GM23338 (cell line): Measurements from ENCODE around the gene ZMYM4.

Experiments used
- CREB1 ChIP-seq: fragments of 250-450 bp; sonication (Bioruptor Pico); IDR thresholded peaks from 2 replicates; pipeline ENCODE4 v1.5.0; 2020; ENCODE audit warnings: low read depth, mild to moderate bottlenecking, moderate library complexity
- EZH2 ChIP-seq: fragments of 200-600 bp; sonication (generic); IDR thresholded peaks from one replicate; pipeline ENCODE4 v1.8.0; 2017; ENCODE audit warnings: antibody characterized with exemption, mild to moderate bottlenecking, low read depth; ENCODE audit not compliant: unreplicated experiment
- JUNB ChIP-seq: IDR thresholded peaks from one replicate; pipeline ENCODE4 v1.6.1; 2016; ENCODE audit warnings: antibody characterized with exemption; ENCODE audit not compliant: unreplicated experiment
- NANOG ChIP-seq: IDR thresholded peaks from 2 replicates; pipeline ENCODE4 v1.6.1; 2016; ENCODE audit warnings: antibody characterized with exemption, borderline replicate concordance
- POLR2AphosphoS5 ChIP-seq: IDR thresholded peaks from 2 replicates; pipeline ENCODE4 v1.6.1; 2016; ENCODE audit warnings: antibody characterized with exemption, low read depth
- ZNF331 ChIP-seq: fragments of 250-450 bp; sonication (Bioruptor Pico); IDR thresholded peaks from 2 replicates; pipeline ENCODE4 v1.5.0; 2020; ENCODE audit warnings: low read depth, mild to moderate bottlenecking, moderate library complexity
- TF ChIP-seq, protein P1 (sequence below), 2 experiments: fragments of 200-600 bp in 1 of 2; sonication (generic) in 1 of 2; conservative IDR thresholded peaks; 2 replicates each; pipeline versions ENCODE4 v1.5.1 to v1.6.1; 2016 to 2017; ENCODE audit warnings: antibody characterized with exemption in 2 of 2, low read depth in 2 of 2, mild to moderate bottlenecking in 2 of 2, moderate library complexity in 1 of 2
- TF ChIP-seq, protein P2 (sequence below): IDR thresholded peaks from one replicate; pipeline ENCODE4 v1.6.1; 2018; ENCODE audit warnings: antibody characterized with exemption; ENCODE audit not compliant: unreplicated experiment

DNA sequence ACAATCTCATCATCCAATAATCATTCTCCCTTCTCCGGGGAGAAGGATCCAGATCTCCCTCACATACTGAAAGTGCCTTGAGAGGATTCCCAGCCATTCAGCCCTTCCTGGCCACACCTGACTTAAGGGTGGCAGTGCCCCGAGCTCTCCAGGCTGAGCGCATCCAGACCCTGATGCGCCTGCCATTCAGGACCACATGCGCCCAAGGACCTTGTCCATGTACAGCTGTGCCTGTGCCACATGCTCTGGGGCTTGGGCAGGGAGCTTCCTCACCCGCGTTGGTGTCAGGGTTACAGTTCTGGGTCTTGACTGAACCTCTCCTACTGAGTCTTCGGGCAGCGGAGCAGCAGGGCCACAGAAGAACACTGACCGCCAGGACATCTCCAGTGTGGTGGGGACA is 167.6 kb downstream of the ZMYM4 start:
- TF ChIP-seq, protein P1, sequence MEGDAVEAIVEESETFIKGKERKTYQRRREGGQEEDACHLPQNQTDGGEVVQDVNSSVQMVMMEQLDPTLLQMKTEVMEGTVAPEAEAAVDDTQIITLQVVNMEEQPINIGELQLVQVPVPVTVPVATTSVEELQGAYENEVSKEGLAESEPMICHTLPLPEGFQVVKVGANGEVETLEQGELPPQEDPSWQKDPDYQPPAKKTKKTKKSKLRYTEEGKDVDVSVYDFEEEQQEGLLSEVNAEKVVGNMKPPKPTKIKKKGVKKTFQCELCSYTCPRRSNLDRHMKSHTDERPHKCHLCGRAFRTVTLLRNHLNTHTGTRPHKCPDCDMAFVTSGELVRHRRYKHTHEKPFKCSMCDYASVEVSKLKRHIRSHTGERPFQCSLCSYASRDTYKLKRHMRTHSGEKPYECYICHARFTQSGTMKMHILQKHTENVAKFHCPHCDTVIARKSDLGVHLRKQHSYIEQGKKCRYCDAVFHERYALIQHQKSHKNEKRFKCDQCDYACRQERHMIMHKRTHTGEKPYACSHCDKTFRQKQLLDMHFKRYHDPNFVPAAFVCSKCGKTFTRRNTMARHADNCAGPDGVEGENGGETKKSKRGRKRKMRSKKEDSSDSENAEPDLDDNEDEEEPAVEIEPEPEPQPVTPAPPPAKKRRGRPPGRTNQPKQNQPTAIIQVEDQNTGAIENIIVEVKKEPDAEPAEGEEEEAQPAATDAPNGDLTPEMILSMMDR (conservative IDR thresholded peaks at IDR 0.05; ENCODE audit: low read depth in 2 of 2) = no peak
- no peak for TF ChIP-seq POLR2AphosphoS5
- no peak for TF ChIP-seq EZH2
- no peak for TF ChIP-seq JUNB
- TF ChIP-seq CREB1 (CRISPR knock-in tag) = no peak
- no peak for TF ChIP-seq NANOG
- TF ChIP-seq ZNF331 (CRISPR knock-in tag) = no peak
- TF ChIP-seq, protein P2, sequence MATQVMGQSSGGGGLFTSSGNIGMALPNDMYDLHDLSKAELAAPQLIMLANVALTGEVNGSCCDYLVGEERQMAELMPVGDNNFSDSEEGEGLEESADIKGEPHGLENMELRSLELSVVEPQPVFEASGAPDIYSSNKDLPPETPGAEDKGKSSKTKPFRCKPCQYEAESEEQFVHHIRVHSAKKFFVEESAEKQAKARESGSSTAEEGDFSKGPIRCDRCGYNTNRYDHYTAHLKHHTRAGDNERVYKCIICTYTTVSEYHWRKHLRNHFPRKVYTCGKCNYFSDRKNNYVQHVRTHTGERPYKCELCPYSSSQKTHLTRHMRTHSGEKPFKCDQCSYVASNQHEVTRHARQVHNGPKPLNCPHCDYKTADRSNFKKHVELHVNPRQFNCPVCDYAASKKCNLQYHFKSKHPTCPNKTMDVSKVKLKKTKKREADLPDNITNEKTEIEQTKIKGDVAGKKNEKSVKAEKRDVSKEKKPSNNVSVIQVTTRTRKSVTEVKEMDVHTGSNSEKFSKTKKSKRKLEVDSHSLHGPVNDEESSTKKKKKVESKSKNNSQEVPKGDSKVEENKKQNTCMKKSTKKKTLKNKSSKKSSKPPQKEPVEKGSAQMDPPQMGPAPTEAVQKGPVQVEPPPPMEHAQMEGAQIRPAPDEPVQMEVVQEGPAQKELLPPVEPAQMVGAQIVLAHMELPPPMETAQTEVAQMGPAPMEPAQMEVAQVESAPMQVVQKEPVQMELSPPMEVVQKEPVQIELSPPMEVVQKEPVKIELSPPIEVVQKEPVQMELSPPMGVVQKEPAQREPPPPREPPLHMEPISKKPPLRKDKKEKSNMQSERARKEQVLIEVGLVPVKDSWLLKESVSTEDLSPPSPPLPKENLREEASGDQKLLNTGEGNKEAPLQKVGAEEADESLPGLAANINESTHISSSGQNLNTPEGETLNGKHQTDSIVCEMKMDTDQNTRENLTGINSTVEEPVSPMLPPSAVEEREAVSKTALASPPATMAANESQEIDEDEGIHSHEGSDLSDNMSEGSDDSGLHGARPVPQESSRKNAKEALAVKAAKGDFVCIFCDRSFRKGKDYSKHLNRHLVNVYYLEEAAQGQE = no peak
